ENCODE data around the gene SUSD3. TPM values are rescaled to one million over a fixed set of nuclear protein-coding genes. Genes with fewer than 3 reads are reported as not detected.

The SUSD3 gene
- total RNA-seq, 1 donor from 2014 or later: 1.3 TPM

GRCh38 chr9:93077367-93077766 lies 18.9 kb downstream of the SUSD3 start:
- DNase-seq (ENCODE audit: low read depth): no peak
- TF ChIP-seq, protein P1, sequence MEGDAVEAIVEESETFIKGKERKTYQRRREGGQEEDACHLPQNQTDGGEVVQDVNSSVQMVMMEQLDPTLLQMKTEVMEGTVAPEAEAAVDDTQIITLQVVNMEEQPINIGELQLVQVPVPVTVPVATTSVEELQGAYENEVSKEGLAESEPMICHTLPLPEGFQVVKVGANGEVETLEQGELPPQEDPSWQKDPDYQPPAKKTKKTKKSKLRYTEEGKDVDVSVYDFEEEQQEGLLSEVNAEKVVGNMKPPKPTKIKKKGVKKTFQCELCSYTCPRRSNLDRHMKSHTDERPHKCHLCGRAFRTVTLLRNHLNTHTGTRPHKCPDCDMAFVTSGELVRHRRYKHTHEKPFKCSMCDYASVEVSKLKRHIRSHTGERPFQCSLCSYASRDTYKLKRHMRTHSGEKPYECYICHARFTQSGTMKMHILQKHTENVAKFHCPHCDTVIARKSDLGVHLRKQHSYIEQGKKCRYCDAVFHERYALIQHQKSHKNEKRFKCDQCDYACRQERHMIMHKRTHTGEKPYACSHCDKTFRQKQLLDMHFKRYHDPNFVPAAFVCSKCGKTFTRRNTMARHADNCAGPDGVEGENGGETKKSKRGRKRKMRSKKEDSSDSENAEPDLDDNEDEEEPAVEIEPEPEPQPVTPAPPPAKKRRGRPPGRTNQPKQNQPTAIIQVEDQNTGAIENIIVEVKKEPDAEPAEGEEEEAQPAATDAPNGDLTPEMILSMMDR (IDR thresholded peaks at IDR 0.05; ENCODE audit: insufficient read depth, low read length, poor library complexity, severe bottlenecking): no peak
- H3K4me3 ChIP-seq (ENCODE audit: low read depth, low read length): no peak overlapping the region
- H3K27me3 ChIP-seq (ENCODE audit: control insufficient read depth, insufficient read depth, low read length): no peaks in the 10 kb centered on the region
- H3K36me3 ChIP-seq (ENCODE audit: control insufficient read depth, insufficient read depth, low read length): no peaks in the 10 kb centered on the region

- TF ChIP-seq, protein P1 (IDR thresholded peaks at IDR 0.05; ENCODE audit: insufficient read depth, low read length, poor library complexity, severe bottlenecking): no peak
- no peak for DNase-seq (ENCODE audit: low read depth)
- Histone ChIP-seq H3K36me3 (ENCODE audit: control insufficient read depth, insufficient read depth, low read length) (no peaks in the 10 kb centered on the region), H3K27me3 (ENCODE audit: control insufficient read depth, insufficient read depth, low read length) (no peaks in the 10 kb centered on the region), H3K4me3 (ENCODE audit: low read depth, low read length) (no peak overlapping the region)
Observed at GRCh38 chr9:93077811-93078210, 19.3 kb downstream of the SUSD3 start.

DNA sequence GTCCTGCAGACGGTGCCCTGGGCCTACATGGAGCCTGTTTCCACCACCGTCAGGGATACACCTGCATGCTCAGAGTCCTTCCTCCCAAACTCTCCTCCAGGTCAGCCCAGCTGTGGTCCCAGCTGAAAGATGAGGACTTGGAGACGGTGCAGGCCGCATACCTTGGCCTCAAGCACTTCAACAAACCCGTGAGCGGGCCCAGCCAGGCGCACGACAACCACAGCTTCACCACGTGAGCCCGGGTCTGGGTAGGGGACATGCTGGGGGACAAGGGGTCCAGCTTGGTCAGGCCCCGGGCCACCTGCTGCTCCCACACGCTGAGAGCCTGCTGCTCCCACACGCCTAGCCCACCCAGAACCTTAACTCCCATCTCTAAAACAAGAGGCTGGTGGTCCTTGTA lies 20.9 kb downstream of the SUSD3 start:
- no peaks in the 10 kb centered on the region for H3K36me3 ChIP-seq (ENCODE audit: control insufficient read depth, insufficient read depth, low read length)
- no peak for DNase-seq (ENCODE audit: low read depth)
- no peak overlapping the region for H3K4me3 ChIP-seq (ENCODE audit: low read depth, low read length)
- no peaks in the 10 kb centered on the region for H3K27me3 ChIP-seq (ENCODE audit: control insufficient read depth, insufficient read depth, low read length)
- TF ChIP-seq, protein P1 (IDR thresholded peaks at IDR 0.05; ENCODE audit: insufficient read depth, low read length, poor library complexity, severe bottlenecking): no peak

DNA sequence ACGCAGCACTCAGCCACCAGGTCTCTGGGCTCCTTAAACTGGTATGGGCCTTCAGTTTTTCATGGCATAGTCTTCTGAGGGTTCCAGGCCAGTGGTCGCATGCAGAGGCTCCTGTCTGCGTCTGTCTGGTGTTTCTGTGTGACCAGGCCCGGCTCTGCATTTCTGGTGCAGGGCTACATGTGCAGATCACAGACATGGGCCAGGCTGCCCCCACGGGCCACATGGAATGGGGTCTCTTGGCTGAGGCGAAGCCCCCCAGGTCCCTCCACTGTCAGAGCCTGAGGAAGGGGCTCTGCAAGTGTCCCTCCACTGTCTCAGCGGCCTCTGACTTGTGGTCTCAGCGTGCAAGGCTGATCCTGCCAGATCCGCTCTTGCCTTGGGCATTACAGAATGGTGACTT lies 21.9 kb downstream of the SUSD3 start:
- no peak for DNase-seq (ENCODE audit: low read depth)
- no peaks in the 10 kb centered on the region for H3K27me3 ChIP-seq (ENCODE audit: control insufficient read depth, insufficient read depth, low read length)
- TF ChIP-seq, protein P1 (IDR thresholded peaks at IDR 0.05; ENCODE audit: insufficient read depth, low read length, poor library complexity, severe bottlenecking): no peak
- H3K36me3 ChIP-seq (ENCODE audit: control insufficient read depth, insufficient read depth, low read length): no peaks in the 10 kb centered on the region
- no peak overlapping the region for H3K4me3 ChIP-seq (ENCODE audit: low read depth, low read length)

GRCh38 chr9:93081081-93081529 lies 22.6 kb downstream of the SUSD3 start:
- H3K27me3 ChIP-seq (ENCODE audit: control insufficient read depth, insufficient read depth, low read length): no peaks in the 10 kb centered on the region
- H3K4me3 ChIP-seq (ENCODE audit: low read depth, low read length): no peak overlapping the region
- no peaks in the 10 kb centered on the region for H3K36me3 ChIP-seq (ENCODE audit: control insufficient read depth, insufficient read depth, low read length)
- TF ChIP-seq, protein P1 (IDR thresholded peaks at IDR 0.05; ENCODE audit: insufficient read depth, low read length, poor library complexity, severe bottlenecking): no peak
- DNase-seq (ENCODE audit: low read depth): no peak

DNA sequence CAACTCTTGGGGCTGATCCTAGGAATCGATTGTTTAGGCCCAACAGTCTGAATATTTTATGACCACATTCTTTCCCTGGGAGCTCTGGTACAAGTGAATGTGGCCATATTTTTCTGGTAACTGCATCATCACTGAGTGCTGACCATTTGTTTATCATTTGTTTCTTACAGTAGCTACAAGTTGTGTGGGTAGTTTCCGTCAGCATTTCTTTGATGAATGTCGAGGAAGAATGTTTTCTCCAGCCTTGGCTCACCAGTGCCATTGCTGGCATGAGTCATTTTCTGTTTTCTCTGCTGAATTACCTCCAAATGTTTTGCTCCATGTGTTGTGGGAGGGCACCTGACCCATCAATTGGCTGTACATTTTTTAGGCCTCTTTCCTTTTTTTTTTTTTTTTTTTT lies 23.4 kb downstream of the SUSD3 start:
- H3K4me3 ChIP-seq (ENCODE audit: low read depth, low read length): no peak overlapping the region
- H3K27me3 ChIP-seq (ENCODE audit: control insufficient read depth, insufficient read depth, low read length): no peaks in the 10 kb centered on the region
- H3K36me3 ChIP-seq (ENCODE audit: control insufficient read depth, insufficient read depth, low read length): no peaks in the 10 kb centered on the region
- TF ChIP-seq, protein P1 (IDR thresholded peaks at IDR 0.05; ENCODE audit: insufficient read depth, low read length, poor library complexity, severe bottlenecking): no peak
- DNase-seq (ENCODE audit: low read depth): no peak
